22Rv1 (cell line): ENCODE measurements around the gene BAHD1.

Experiments used
- CTCF ChIP-seq: fragments of 450-650 bp; IDR thresholded peaks from 2 replicates; pipeline ENCODE4 v1.5.1; 2017; ENCODE audit warnings: mild to moderate bottlenecking
- ZFX ChIP-seq: fragments of 450-650 bp; IDR thresholded peaks from 2 replicates; pipeline ENCODE4 v1.6.1; 2017; ENCODE audit warnings: antibody characterized with exemption, borderline replicate concordance

DNA sequence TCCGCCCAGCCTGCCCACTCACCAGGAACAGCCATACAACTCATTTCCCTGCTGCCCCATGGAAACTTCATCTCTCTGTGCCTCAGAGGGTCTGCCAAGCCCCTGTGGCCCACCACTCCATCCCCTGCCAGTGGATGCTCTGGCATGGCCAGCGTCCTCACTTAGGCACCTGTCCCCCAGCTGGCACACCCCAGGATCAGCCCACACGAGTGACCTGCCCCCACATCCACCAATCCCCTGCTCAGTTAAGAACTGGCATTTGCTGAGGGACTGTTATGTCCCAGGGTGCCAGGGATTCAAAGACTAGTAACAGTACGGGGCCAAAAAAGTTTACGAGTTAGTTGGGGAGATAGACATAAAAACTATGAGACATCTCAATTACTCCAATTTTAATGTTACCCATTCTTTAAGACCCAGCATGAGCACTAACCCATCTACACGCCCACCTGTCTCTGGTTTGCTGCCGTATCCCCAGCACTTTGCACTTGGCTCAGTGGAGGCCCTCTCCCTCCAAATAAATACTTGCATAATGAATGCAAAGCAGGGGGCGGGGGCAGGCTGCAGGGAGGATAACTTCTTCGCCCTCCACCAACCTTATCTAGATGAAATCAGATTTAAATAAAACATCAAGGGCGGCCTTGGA, 11.6 kb upstream of the BAHD1 start:
- TF ChIP-seq CTCF: no peak
- TF ChIP-seq ZFX: no peak
